ENCODE results near the gene PIP5K1B.

GRCh38 chr9:68964765-68965164 lies 259.7 kb downstream of the PIP5K1B start:
- TF ChIP-seq CTCF (IDR thresholded peaks at IDR 0.05; ENCODE audit: insufficient read depth, low read depth, low read length) (no peak), EZH2 (IDR thresholded peaks at IDR 0.05; ENCODE audit: insufficient read depth, low read length) (no peak)

Data from astrocyte (in vitro differentiated cells and primary cell).